NCI-H1092 (cell line): ENCODE data around the gene PLA2G2D.

Experiments
- DNase-seq: peaks from one replicate; lab custom pipeline; 2025; lab: John Stamatoyannopoulos, UW

PLA2G2D gene

DNA sequence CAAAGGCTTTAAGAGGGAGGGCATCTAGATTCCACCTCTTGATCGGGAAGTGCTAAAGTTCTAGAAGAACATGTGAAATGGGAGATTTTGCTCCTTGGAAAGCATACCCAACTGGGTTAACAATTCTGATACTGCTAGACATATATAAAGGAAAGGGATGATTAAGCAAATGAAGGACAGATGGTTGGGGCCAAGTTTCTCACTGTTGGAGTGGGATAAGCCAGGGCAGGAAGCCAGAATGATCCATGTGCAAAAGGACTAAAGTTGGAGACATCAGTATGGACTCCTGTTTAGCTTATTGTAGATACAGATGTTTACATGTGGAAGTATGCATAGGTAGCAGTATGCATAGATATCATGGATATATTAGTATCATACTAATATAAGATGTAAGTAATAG is 32.5 kb downstream of the PLA2G2D start:
- DNase-seq = no peak

- DNase-seq = no peak
These were observed 36.0 kb downstream of the PLA2G2D start for GRCh38 chr1:20083178-20083944.

DNA sequence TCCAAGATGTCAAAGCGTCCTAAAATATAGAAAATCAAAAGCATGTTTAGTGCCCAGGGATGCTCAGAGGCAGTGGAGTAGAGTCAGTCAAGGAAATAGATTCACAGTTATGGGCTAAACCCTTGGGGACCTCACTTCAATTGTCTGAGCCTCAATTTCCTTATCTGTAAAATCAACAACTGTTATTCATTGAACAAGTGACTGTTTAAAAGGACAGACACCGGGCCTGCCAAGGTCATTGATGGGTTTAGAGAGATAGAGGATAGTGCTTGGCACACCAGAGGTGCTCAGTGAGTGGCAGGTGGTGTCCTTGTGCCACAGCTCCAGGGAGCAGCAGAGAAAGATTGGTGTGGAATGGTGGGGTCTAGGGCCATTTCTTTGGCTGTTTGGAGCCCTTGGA is 36.6 kb downstream of the PLA2G2D start:
- DNase-seq = no peak

GRCh38 chr1:20081353-20081810 is 38.0 kb downstream of the PLA2G2D start:
- DNase-seq = no peak

DNA sequence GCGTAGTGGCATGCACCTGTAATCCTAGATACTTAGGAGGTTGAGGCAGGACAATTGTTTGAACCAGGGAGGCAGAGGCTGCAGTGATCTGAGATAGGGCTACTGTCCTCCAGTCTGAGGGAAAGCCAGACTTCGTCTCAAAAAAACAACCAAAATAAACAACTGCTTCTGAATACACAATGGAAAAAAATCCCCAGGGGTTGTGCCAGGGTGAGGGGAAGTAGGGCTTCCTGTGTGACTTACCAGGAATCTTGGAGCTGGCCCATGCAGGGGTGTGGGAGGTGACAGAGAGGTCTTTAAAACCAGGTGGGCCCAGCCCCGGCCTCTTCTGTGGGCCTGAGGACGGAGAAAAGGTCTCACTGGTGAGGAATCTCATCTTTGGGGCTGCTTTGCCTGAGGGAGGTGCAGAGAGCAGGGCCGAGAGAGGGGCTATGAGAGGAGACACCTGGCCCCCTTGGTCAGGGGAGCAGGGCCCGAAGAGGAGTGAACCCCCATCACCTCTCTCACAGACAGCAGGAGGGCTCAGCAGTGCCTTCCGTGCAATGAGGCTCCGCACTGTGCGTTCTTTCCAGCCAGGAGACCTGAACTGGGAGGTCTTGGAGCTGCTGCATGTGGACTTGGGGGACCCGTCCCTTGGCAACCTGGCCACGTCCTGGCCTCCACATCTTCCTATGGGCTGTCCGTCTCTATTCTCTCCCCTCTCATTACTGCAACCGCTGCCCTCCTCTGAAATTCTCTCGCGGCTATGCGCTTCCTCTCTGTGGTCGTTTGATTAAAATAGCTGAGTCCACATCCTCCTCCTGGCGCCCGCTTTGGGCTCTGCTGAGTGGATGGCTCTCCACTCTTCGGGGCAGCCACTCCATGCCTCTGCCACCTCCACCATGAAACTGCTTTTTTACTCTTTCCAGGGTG is 38.6 kb downstream of the PLA2G2D start:
- no peak for DNase-seq

GRCh38 chr1:20079661-20080305 is 39.6 kb downstream of the PLA2G2D start:
- no peak for DNase-seq

GRCh38 chr1:20078711-20079110 is 40.6 kb downstream of the PLA2G2D start:
- no peak for DNase-seq

DNA sequence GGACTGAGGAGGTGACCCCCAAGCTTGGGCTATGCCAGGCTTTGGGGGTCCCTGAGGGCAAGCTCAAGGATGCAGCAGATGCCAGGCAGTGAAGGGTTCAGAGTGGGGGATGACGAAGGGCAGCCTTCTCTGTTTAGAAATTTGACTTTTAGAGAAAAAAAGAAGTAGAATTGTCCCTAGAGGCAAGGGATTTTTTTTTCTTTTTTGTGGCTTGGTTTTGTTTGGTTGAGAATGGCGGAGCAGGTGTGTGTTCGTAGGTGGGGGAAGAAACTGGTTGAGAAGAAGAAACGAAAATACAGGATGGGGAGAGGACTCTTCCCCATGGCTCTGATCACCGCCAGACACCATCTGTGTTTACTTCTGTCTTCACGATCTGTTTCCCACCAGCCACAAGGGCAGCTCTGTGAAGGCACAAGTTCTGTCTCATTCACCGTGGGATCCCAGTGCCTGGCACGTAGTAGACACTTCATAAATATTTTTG is 41.1 kb downstream of the PLA2G2D start:
- no peak for DNase-seq

DNA sequence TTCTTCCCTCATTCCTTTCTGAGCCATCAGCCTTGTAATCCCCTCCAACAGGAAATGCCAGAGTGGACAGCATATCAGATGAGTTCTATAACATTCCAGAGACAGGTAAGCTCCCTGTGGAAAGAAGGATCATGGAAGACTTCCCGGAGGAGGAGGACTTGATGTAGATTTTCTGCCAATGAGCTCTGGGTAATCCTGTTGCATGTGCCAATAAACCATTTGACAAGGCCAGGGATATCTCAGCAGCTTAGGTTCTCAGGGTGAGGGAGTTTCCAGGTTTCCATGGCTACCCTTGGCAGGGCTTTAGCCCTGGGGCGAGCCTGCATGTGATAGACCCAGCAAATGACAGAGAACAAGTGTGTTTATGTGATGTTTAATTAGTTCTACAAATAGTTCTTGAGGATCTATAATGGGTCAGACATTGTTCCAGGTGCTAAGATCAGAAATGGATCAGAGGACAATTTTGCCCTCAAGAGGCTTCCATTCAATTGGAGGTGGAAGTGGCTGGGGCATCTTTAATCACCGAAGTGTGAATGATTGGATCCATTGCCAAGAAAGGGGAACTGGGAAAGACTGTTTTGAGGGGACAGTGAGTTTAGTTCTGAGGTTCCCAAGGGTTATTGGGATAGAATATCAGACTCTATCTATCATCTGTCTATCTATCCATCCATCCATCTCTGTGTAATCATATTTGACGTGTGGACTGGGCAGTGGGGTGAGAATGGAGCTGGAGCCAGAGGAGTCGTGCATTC is 42.5 kb downstream of the PLA2G2D start:
- no peak for DNase-seq

DNA sequence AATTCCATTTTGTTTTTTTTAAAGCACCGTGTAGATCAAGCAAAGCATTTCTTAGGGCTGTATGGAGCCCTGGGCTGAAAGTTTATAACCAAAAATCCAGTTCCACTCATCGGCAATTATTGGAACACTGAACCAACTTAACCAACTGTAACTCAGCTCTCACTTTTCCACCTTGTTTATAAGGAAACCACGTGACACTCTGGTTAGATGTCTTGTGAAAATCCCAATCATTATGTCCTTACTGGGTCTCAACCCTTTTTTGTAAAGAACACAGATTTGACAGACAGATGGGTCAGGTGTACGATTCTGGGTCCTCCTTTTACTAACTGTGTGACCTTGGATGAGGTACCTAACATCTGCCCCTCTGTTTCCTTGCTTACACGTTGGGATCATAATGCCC is 43.1 kb downstream of the PLA2G2D start:
- DNase-seq = no peak

- no peak for DNase-seq
These were observed 44.0 kb downstream of the PLA2G2D start for GRCh38 chr1:20075345-20075744.

- DNase-seq = no peak
These were observed 44.6 kb downstream of the PLA2G2D start for GRCh38 chr1:20074725-20075171.

- no peak for DNase-seq
These were observed 45.1 kb downstream of the PLA2G2D start for GRCh38 chr1:20074055-20074724.

- no peak for DNase-seq
These were observed 46.1 kb downstream of the PLA2G2D start for GRCh38 chr1:20073256-20073655.

DNA sequence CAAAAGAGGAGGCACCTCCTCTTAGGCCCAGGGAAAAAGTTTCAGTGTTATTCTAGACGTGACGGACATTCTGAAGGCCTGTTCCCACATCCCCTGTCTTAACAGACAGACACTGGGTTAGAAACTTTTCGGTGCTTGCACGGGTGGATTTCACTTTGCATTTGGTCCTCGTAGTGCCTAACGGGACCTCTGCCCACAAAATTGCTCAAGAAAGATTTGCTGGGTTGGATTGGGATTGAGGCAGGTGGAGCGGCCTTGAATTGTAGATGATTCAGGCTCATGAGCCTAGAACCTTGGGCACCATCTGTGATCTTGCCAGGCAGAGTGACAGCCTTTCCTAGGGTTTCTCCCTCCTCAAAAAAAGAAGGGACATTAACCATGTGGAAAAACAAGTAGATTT is 46.6 kb downstream of the PLA2G2D start:
- DNase-seq = no peak

DNA sequence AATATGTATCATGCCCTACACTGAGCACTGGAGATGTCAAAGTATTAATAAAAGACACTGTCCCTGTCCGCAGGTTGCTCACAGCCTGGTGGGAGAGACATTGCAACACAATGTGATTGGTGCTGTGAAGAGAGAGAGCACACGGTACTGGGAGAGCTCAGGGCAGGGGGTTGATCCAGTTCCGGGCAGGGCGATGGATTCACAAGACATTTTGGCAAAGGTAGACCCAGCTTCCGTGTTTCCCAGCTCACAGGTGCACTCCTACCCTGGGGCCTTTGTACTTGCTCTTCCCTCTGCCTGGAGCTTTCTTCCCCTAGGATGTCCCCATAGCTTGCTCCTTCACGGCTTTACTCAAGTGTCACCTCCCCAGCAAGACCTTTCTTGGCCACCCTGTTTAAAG is 47.9 kb downstream of the PLA2G2D start:
- DNase-seq = no peak

- no peak for DNase-seq
These were observed 49.0 kb downstream of the PLA2G2D start for GRCh38 chr1:20070357-20070756.

DNA sequence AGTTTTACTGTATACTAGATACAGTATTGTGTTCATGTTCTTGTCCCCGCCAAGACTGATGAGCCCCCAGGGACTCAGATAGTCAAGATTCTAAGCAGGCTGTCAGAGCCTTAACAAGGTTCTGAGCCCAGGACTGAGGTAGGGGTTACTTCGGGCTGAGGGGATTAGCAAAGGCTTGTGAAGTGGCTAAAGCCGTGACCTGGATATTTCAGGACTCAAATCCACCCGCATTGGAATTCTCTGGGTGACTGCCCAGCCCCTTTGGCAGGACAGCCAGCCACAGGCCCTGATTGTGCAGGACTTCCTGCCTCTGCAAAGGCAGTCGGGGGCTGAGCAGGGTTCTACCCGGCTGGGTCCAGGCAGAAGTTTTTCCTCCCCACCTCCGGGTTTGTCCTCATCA is 49.5 kb downstream of the PLA2G2D start, which contains the start of gene PLA2G5:
TSS of gene PLA2G5 (plus strand) at position 321 of the 400 bp plus-strand sequence. CDS start 14,637 bp downstream, outside the sequence.
- no peak for DNase-seq

GRCh38 chr1:20068722-20069121 is 50.6 kb downstream of the PLA2G2D start:
- no peak for DNase-seq

DNA sequence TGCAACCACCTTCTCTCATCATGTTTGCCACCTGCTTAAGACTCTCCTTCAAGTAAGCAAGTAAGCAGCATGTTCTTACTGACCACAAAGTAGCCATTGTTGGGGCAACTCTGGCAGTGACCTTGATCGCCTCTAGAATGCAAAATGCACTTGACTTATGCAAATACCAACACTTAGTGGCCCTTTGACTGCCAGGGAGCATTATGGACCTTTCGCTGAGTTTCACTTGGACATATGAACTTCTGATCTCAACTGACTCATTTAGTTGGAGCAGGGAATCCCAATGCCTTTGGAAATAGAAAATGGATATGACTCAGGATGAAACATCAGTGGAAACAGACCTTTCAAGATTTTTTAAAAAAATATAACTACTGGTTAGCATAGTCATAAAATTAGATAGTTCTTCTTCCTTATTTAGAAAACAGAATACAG is 55.5 kb downstream of the PLA2G2D start:
- no peak for DNase-seq
